OCI-LY3 (cell line): ENCODE data around the gene MRE11.

ENCODE experiments used
- H2AFZ ChIP-seq: fragments of 200-600, 300-600 bp; shearing (Covaris generic); 2 replicates; pipeline ENCODE4 v1.6.0; 2014; ENCODE audit warnings: antibody characterized with exemption, low read depth, low read length
- H3K27ac ChIP-seq: fragments of 200-600, 300-600 bp; sonication (generic); 2 replicates; pipeline ENCODE4 v1.5.1; 2014; ENCODE audit warnings: mild to moderate bottlenecking, low read length, moderate library complexity, mixed read lengths
- H3K27me3 ChIP-seq: fragments of 200-600, 300-600 bp; sonication (generic); 2 replicates; pipeline ENCODE4 v1.6.1; 2014; ENCODE audit warnings: low read depth, low read length, mixed read lengths
- H3K36me3 ChIP-seq: fragments of 200-600, 300-600 bp; sonication (generic); replicated peaks from 2 replicates; pipeline ENCODE3; 2014; ENCODE audit warnings: low read depth, low read length, mixed read lengths
- H3K4me1 ChIP-seq: fragments of 300-600, 200-600 bp; sonication (generic); 2 replicates; pipeline ENCODE4 v1.6.1; 2014; ENCODE audit warnings: low read length, mixed read lengths
- H3K4me2 ChIP-seq: fragments of 200-600, 300-600 bp; sonication (generic); 2 replicates; pipeline ENCODE4 v1.6.1; 2014; ENCODE audit warnings: low read length, mixed read lengths
- H3K4me3 ChIP-seq: fragments of 300-600, 200-600 bp; sonication (generic); 2 replicates; pipeline ENCODE4 v1.5.1; 2014; ENCODE audit warnings: antibody characterized with exemption, mild to moderate bottlenecking, low read length, moderate library complexity
- H3K79me2 ChIP-seq: fragments of 300-600, 200-600 bp; shearing (Covaris generic); 2 replicates; pipeline ENCODE4 v1.6.1; 2014; ENCODE audit warnings: mild to moderate bottlenecking, low read length, mixed read lengths
- H3K9ac ChIP-seq: fragments of 300-600, 200-600 bp; shearing (Covaris generic); 2 replicates; pipeline ENCODE4 v1.6.0; 2014; ENCODE audit warnings: mild to moderate bottlenecking, low read length, moderate library complexity
- H3K9me3 ChIP-seq: fragments of 200-600, 300-600 bp; shearing (Covaris generic); 2 replicates; pipeline ENCODE4 v1.6.1; 2014; ENCODE audit warnings: low read length, mixed read lengths; ENCODE audit not compliant: insufficient read depth
- H4K20me1 ChIP-seq: fragments of 200-600, 300-600 bp; sonication (generic); 2 replicates; pipeline ENCODE4 v1.6.1; 2016; ENCODE audit warnings: low read length, mixed read lengths; ENCODE audit not compliant: insufficient read depth
- EZH2phosphoT487 ChIP-seq: fragments of 200-600 bp; shearing (Covaris generic); IDR thresholded peaks from 2 replicates; pipeline ENCODE4 v1.6.1; 2018; ENCODE audit warnings: antibody characterized with exemption, mixed run types, low read depth
- TF ChIP-seq, protein P1 (sequence below): fragments of 200-600, 300-600 bp; sonication (generic); IDR thresholded peaks from 2 replicates; pipeline ENCODE4 v1.5.1; 2014; ENCODE audit warnings: antibody characterized with exemption, low read length, low read depth

Gene MRE11

DNA sequence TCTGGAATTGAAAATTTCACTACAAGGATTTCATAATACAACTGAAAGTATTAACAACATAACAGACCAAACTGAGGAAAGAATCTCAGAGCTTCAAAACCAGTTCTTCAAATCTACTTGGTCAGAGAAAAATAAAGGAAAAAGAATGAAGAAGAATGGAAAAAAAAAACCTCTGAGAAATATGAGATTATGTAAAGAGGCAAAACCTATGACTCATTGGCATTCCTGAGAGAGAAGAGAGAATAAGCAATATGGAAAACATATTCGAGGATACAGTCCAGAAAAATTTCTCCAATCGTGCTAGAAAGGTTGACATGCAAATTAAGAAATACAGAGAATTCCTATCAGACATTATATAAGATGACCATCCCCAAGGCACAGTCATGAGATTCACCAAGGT, 69.0 kb downstream of the MRE11 start:
- no peak for TF ChIP-seq EZH2phosphoT487
- TF ChIP-seq, protein P1, sequence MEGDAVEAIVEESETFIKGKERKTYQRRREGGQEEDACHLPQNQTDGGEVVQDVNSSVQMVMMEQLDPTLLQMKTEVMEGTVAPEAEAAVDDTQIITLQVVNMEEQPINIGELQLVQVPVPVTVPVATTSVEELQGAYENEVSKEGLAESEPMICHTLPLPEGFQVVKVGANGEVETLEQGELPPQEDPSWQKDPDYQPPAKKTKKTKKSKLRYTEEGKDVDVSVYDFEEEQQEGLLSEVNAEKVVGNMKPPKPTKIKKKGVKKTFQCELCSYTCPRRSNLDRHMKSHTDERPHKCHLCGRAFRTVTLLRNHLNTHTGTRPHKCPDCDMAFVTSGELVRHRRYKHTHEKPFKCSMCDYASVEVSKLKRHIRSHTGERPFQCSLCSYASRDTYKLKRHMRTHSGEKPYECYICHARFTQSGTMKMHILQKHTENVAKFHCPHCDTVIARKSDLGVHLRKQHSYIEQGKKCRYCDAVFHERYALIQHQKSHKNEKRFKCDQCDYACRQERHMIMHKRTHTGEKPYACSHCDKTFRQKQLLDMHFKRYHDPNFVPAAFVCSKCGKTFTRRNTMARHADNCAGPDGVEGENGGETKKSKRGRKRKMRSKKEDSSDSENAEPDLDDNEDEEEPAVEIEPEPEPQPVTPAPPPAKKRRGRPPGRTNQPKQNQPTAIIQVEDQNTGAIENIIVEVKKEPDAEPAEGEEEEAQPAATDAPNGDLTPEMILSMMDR: no peak
- no peak overlapping the region for H3K9ac ChIP-seq
- no peak overlapping the region for H3K27ac ChIP-seq
- H4K20me1 ChIP-seq: peaks cover 5% of the 10 kb centered on the region; the same call in 1 of the 2 replicates
- no peak overlapping the region for H3K4me3 ChIP-seq
- no peak overlapping the region for H3K4me2 ChIP-seq
- H3K9me3 ChIP-seq: no peaks in the 10 kb centered on the region
- peaks cover 47% of the 10 kb centered on the region for H3K36me3 ChIP-seq
- peaks cover 6% of the 10 kb centered on the region for H3K4me1 ChIP-seq
- no peak overlapping the region for H2AFZ ChIP-seq
- 0 out of 2 replicates have a peak, but pooled peaks cover 8% of the 10 kb centered on the region for H3K79me2 ChIP-seq
- no peaks in the 10 kb centered on the region for H3K27me3 ChIP-seq

DNA sequence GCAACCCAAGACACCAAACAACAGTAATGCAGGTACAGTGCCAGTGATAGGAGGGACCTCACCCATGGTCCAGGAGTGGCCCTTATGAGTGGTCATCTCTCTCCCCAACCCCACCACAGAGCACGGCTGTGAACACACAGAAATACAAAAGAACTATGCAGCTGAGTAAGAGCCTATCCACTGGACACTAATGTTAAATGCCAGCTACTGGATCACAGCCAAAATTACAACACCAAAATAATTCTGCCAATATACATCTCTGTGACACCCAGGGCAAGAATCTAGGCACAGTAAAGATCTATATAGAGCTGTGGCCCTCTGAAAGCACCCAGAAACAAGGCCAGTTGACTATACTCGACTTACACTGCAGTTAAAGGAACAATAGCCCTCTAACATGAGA, 69.6 kb downstream of the MRE11 start:
- TF ChIP-seq EZH2phosphoT487: no peak
- TF ChIP-seq, protein P1: no peak
- Histone ChIP-seq H3K4me3 (no peak overlapping the region), H3K9ac (no peak overlapping the region), H3K36me3 (peaks cover 41% of the 10 kb centered on the region), H3K9me3 (no peaks in the 10 kb centered on the region), H3K79me2 (0 out of 2 replicates have a peak, but pooled peaks cover 8% of the 10 kb centered on the region), H2AFZ (no peak overlapping the region), H3K4me2 (no peak overlapping the region), H4K20me1 (peaks cover 5% of the 10 kb centered on the region; the same call in 1 of the 2 replicates), H3K4me1 (peaks cover 6% of the 10 kb centered on the region), H3K27ac (no peak overlapping the region), H3K27me3 (no peaks in the 10 kb centered on the region)

DNA sequence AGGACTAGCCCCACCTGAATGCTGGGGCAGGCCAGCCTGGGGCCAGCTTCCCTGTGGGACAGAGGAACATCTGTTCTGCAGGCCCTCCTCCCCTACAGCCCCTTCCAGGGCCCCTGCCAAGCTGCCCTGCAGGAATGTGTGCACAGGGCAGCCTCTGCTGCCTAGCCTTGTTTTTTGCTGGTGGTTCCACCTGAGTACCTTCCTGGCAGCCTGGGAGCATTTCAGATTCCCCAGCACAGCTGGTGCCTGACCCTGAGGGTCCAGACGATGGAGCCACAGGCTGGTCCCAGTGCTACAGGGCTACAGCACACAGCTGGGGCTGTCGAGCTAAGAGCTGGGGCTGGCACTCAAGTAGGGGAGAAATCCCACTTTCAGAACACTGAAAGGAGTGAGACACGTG, 70.1 kb downstream of the MRE11 start:
- Histone ChIP-seq H3K27ac (no peak overlapping the region), H4K20me1 (peaks cover 5% of the 10 kb centered on the region; the same call in 1 of the 2 replicates), H3K9me3 (no peaks in the 10 kb centered on the region), H3K9ac (no peak overlapping the region), H2AFZ (no peak overlapping the region), H3K36me3 (peaks cover 37% of the 10 kb centered on the region), H3K4me2 (no peak overlapping the region), H3K27me3 (no peaks in the 10 kb centered on the region), H3K79me2 (0 out of 2 replicates have a peak, but pooled peaks cover 8% of the 10 kb centered on the region), H3K4me3 (no peak overlapping the region), H3K4me1 (peaks cover 6% of the 10 kb centered on the region)
- TF ChIP-seq, protein P1: no peak
- TF ChIP-seq EZH2phosphoT487: no peak

DNA sequence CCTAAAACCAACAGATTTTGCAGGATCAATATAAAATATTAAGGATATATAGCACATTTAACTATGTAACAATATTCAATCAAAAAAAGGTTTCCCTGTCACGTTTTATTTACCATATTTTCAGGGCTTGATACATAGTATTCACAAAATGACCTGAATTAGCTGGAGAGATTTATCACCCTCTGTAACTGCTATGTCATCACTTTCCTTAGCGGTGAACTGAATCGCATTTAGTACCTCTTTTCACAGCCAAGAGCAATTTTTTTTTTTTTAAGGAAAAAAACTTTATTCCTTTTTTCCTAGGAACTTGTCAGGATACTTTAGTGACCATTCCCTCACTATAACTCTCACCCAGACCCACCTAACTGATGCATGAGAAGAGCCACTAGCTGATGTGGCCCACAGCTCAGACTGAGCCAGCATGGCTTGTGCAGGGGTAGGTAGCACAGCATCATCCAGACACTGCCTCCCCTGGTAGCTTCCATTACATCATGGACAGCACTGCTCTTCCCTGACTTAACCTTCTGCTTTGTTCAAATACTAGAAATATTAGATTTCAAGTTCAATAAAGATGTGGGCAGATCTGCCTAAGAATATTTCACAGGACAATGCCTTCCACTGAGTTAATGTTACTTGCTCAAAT, 75.4 kb downstream of the MRE11 start:
- no peaks in the 10 kb centered on the region for H3K9me3 ChIP-seq
- no peak overlapping the region for H2AFZ ChIP-seq
- H3K4me1 ChIP-seq: no peaks in the 10 kb centered on the region
- H3K79me2 ChIP-seq: no peaks in the 10 kb centered on the region
- no peaks in the 10 kb centered on the region for H3K27me3 ChIP-seq
- peaks cover 15% of the 10 kb centered on the region for H3K36me3 ChIP-seq
- no peak overlapping the region for H3K27ac ChIP-seq
- no peaks in the 10 kb centered on the region for H4K20me1 ChIP-seq
- H3K4me2 ChIP-seq: no peak overlapping the region
- no peak overlapping the region for H3K9ac ChIP-seq
- no peak for TF ChIP-seq EZH2phosphoT487
- TF ChIP-seq, protein P1: no peak
- H3K4me3 ChIP-seq: no peak overlapping the region
